K562 (cell line): ENCODE measurements around the gene ERBB3. TPM values are rescaled to one million over a fixed set of nuclear protein-coding genes. Genes with fewer than 3 reads are reported as not detected.

Experiments
- ETS2 ChIP-seq: IDR thresholded peaks from 2 replicates; pipeline ENCODE4 v1.6.1; 2016; ENCODE audit warnings: borderline replicate concordance, missing genetic modification characterization, mild to moderate bottlenecking, moderate library complexity, missing compliant biosample characterization; ENCODE audit not compliant: poor library complexity, severe bottlenecking
- MTF1 ChIP-seq: fragments of 250-450 bp; sonication (Bioruptor Pico); IDR thresholded peaks from 2 replicates; pipeline ENCODE4 v1.9.0; 2021; ENCODE audit warnings: moderate library complexity, mild to moderate bottlenecking, inconsistent platforms, borderline replicate concordance
- NCOA6 ChIP-seq: fragments of 450-650 bp; IDR thresholded peaks from 2 replicates; pipeline ENCODE4 v1.6.1; 2017; ENCODE audit warnings: mild to moderate bottlenecking
- PTTG1 ChIP-seq: fragments of 450-650 bp; IDR thresholded peaks from 2 replicates; pipeline ENCODE4 v1.6.1; 2016; ENCODE audit warnings: low read depth, mild to moderate bottlenecking, missing genetic modification characterization, missing compliant biosample characterization
- RBM39 ChIP-seq: fragments of 200-400 bp; formaldehyde crosslinking; optimal IDR thresholded peaks from 2 replicates; pipeline ENCODE3; 2018; ENCODE audit warnings: low read depth, low read length
- SMAD1 ChIP-seq: fragments of 150-350 bp; IDR thresholded peaks from 2 replicates; pipeline ENCODE4 v1.6.1; 2014; ENCODE audit warnings: low read length, low read depth; ENCODE audit not compliant: partially characterized antibody
- ZFX ChIP-seq: sonication (generic); formaldehyde crosslinking; IDR thresholded peaks from 2 replicates; pipeline ENCODE4 v1.8.0; 2022; ENCODE audit warnings: mild to moderate bottlenecking, missing genetic modification reagents, moderate library complexity
- polyA plus RNA-seq, 8 experiments: library from polyadenylated mRNA; depleted of rRNA in 4 of 8; stranded (reverse) in 5 of 8; unstranded in 3 of 8; fragments of >200 nt; fragmentation: Nextera tagmentation in 2 of 8; fragmentation: Illumina TruSeq in 1 of 8; extraction: Ambion mirVana in 2 of 8; extraction: Trizol in 1 of 8; gene quantifications; 2 replicates each; pipeline versions ENCODE4 v1.2.1 to v1.2.3, GENCODE V29; 2011 to 2014; ENCODE audit warnings: inconsistent platforms in 1 of 8, missing spikeins in 1 of 8
- total RNA-seq, 7 experiments: library from RNA; depleted of rRNA in 6 of 7; stranded (reverse); fragments of >200 nt in 6 of 7; fragmentation: Illumina TruSeq in 2 of 7; extraction: Trizol in 2 of 7; gene quantifications; 2 replicates each; pipeline versions ENCODE4 v1.2.1 to v1.2.3, GENCODE V29; 2011 to 2021; ENCODE audit warnings: low replicate concordance in 1 of 7
- TF ChIP-seq, protein P1 (sequence below): fragments of 450-650 bp; IDR thresholded peaks from 2 replicates; pipeline ENCODE4 v1.6.1; 2016; ENCODE audit warnings: low read depth
- TF ChIP-seq, protein P2 (sequence below), 2 experiments: fragments of 450-650 bp; IDR thresholded peaks; 2 replicates each; pipeline ENCODE4 v1.6.1; 2016
- TF ChIP-seq, protein P3 (sequence below): IDR thresholded peaks from 3 replicates; pipeline ENCODE4 v1.6.1; 2011; ENCODE audit warnings: borderline replicate concordance, mild to moderate bottlenecking, moderate library complexity; ENCODE audit not compliant: insufficient read length; ENCODE audit errors: extremely low read depth
- TF ChIP-seq, protein P4 (sequence below), 2 experiments: IDR thresholded peaks; 2 replicates each; pipeline ENCODE4 v1.6.1; 2011; ENCODE audit warnings: borderline replicate concordance in 1 of 2, control low read depth in 1 of 2, low read depth in 1 of 2, low read length in 1 of 2, mild to moderate bottlenecking in 1 of 2, mixed read lengths in 1 of 2, moderate library complexity in 1 of 2; ENCODE audit not compliant: insufficient read depth in 1 of 2, insufficient read length in 1 of 2, poor library complexity in 1 of 2, severe bottlenecking in 1 of 2; ENCODE audit errors: extremely low read depth in 1 of 2

The ERBB3 gene
- total and polyA plus RNA-seq, 9 of the 15 experiments (the other 6 are each of a cell fraction or from before 2014, with no cell fraction given), result 1.5 to 5.4 (median 3.8) TPM

DNA sequence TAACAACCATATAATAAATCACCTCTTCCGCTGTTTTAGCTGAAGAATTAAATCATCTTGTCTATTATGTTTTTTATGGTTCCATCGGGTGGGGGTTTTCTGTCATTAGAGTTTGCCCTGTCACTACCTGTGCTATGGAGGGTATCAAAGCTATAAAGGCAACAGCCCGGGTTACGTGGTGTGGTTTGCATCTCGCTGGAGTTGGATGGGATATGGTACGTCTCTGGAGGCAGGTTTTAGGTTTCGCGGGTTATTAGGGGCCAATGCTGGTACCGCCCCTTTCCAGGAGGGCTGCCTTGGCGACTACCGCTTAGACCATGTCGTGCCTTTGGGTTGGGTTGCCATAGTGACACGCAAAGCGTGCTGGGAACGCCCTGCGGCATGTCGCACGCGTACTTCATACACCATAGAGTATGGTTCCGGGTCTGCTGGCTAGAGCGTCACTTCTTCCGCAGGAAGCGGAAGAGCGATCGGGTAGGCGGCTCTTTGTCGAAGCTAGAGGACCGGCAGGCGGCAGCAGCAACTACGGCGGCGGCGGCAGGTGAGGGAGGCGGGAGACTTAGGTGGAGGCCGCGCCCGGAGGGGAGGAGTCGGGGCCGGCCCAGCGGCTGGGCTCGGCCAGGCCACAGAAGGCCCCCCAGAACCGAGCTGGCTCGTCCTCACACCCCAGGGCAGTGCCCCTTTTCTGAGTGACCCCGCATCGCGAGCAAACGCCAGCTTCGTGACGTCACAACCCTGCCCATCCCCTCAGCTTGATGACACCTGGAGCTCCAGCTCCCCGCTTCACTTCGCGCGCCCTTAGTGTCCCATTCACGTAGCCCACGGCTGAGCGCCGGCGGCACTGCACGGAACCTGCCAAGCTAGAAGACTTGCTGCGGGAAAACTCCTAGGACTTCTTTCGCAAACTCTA, 38.1 kb downstream of the ERBB3 start, which contains the start of gene ZC3H10 (continued):
- TF ChIP-seq, protein P1, sequence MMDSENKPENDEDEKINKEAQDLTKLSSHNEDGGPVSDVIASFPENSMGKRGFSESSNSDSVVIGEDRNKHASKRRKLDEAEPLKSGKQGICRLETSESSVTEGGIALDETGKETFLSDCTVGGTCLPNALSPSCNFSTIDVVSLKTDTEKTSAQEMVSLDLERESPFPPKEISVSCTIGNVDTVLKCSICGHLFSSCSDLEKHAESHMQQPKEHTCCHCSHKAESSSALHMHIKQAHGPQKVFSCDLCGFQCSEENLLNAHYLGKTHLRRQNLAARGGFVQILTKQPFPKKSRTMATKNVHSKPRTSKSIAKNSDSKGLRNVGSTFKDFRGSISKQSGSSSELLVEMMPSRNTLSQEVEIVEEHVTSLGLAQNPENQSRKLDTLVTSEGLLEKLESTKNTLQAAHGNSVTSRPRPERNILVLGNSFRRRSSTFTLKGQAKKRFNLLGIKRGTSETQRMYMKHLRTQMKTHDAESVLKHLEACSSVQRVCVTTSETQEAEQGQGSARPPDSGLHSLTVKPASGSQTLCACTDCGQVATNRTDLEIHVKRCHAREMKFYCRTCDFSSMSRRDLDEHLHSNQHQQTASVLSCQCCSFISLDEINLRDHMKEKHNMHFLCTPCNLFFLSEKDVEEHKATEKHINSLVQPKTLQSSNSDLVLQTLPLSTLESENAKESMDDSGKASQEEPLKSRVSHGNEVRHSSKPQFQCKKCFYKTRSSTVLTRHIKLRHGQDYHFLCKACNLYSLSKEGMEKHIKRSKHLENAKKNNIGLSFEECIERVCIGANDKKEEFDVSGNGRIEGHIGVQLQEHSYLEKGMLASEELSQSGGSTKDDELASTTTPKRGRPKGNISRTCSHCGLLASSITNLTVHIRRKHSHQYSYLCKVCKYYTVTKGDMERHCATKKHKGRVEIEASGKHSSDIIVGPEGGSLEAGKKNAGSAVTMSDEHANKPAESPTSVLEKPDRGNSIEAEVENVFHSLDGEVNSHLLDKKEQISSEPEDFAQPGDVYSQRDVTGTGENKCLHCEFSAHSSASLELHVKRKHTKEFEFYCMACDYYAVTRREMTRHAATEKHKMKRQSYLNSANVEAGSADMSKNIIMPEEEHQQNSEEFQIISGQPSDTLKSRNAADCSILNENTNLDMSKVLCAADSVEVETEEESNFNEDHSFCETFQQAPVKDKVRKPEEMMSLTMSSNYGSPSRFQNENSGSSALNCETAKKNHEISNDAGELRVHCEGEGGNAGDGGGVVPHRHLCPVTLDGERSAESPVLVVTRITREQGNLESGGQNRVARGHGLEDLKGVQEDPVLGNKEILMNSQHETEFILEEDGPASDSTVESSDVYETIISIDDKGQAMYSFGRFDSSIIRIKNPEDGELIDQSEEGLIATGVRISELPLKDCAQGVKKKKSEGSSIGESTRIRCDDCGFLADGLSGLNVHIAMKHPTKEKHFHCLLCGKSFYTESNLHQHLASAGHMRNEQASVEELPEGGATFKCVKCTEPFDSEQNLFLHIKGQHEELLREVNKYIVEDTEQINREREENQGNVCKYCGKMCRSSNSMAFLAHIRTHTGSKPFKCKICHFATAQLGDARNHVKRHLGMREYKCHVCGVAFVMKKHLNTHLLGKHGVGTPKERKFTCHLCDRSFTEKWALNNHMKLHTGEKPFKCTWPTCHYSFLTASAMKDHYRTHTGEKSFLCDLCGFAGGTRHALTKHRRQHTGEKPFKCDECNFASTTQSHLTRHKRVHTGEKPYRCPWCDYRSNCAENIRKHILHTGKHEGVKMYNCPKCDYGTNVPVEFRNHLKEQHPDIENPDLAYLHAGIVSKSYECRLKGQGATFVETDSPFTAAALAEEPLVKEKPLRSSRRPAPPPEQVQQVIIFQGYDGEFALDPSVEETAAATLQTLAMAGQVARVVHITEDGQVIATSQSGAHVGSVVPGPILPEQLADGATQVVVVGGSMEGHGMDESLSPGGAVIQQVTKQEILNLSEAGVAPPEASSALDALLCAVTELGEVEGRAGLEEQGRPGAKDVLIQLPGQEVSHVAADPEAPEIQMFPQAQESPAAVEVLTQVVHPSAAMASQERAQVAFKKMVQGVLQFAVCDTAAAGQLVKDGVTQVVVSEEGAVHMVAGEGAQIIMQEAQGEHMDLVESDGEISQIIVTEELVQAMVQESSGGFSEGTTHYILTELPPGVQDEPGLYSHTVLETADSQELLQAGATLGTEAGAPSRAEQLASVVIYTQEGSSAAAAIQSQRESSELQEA, result peak; percentile 34; the same call in 1 of the 2 replicates
- TF ChIP-seq PTTG1 (tag) (no peak), ETS2 (no peak), RBM39 (no peak), ZFX (CRISPR knock-in tag) (peak; percentile 86), MTF1 (no peak), SMAD1 (peak; percentile 64), NCOA6 (no peak)
- TF ChIP-seq, protein P2, sequence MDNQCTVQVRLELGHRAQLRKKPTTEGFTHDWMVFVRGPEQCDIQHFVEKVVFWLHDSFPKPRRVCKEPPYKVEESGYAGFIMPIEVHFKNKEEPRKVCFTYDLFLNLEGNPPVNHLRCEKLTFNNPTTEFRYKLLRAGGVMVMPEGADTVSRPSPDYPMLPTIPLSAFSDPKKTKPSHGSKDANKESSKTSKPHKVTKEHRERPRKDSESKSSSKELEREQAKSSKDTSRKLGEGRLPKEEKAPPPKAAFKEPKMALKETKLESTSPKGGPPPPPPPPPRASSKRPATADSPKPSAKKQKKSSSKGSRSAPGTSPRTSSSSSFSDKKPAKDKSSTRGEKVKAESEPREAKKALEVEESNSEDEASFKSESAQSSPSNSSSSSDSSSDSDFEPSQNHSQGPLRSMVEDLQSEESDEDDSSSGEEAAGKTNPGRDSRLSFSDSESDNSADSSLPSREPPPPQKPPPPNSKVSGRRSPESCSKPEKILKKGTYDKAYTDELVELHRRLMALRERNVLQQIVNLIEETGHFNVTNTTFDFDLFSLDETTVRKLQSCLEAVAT (IDR thresholded peaks at IDR 0.05), result peak; percentile 32 to 61; a peak in 2 of 4 replicates
- TF ChIP-seq, protein P3, sequence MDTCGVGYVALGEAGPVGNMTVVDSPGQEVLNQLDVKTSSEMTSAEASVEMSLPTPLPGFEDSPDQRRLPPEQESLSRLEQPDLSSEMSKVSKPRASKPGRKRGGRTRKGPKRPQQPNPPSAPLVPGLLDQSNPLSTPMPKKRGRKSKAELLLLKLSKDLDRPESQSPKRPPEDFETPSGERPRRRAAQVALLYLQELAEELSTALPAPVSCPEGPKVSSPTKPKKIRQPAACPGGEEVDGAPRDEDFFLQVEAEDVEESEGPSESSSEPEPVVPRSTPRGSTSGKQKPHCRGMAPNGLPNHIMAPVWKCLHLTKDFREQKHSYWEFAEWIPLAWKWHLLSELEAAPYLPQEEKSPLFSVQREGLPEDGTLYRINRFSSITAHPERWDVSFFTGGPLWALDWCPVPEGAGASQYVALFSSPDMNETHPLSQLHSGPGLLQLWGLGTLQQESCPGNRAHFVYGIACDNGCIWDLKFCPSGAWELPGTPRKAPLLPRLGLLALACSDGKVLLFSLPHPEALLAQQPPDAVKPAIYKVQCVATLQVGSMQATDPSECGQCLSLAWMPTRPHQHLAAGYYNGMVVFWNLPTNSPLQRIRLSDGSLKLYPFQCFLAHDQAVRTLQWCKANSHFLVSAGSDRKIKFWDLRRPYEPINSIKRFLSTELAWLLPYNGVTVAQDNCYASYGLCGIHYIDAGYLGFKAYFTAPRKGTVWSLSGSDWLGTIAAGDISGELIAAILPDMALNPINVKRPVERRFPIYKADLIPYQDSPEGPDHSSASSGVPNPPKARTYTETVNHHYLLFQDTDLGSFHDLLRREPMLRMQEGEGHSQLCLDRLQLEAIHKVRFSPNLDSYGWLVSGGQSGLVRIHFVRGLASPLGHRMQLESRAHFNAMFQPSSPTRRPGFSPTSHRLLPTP, result no peak
- TF ChIP-seq, protein P4, sequence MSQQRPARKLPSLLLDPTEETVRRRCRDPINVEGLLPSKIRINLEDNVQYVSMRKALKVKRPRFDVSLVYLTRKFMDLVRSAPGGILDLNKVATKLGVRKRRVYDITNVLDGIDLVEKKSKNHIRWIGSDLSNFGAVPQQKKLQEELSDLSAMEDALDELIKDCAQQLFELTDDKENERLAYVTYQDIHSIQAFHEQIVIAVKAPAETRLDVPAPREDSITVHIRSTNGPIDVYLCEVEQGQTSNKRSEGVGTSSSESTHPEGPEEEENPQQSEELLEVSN (IDR thresholded peaks at IDR 0.05; ENCODE audit: borderline replicate concordance in 1 of 2, extremely low read depth in 1 of 2, insufficient read depth in 1 of 2, insufficient read length in 1 of 2, low read depth in 1 of 2, low read length in 1 of 2, poor library complexity in 1 of 2, severe bottlenecking in 1 of 2), result peak; percentile 80 to 83
